ENCODE data around the gene SARNP.

SARNP gene

DNA sequence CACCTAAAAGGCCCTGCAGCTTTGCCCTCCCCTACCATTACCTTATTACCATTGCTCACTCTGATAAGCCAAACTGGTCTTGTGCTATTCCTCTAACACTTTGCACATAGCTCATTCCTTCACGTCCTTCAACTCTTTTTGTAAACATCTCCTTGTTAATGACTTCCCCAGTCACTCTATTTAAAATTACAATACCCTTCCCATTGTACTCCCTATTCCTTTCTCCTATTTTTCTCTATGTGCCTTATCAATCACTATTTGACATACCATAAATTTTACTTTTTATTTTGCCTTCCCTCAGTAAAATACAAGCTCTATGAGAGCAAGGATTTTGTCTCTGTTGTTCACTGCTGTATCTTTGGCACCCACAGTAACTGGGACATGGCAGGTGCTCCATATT, 5.4 kb downstream of the SARNP start:
- TF ChIP-seq, protein P1, sequence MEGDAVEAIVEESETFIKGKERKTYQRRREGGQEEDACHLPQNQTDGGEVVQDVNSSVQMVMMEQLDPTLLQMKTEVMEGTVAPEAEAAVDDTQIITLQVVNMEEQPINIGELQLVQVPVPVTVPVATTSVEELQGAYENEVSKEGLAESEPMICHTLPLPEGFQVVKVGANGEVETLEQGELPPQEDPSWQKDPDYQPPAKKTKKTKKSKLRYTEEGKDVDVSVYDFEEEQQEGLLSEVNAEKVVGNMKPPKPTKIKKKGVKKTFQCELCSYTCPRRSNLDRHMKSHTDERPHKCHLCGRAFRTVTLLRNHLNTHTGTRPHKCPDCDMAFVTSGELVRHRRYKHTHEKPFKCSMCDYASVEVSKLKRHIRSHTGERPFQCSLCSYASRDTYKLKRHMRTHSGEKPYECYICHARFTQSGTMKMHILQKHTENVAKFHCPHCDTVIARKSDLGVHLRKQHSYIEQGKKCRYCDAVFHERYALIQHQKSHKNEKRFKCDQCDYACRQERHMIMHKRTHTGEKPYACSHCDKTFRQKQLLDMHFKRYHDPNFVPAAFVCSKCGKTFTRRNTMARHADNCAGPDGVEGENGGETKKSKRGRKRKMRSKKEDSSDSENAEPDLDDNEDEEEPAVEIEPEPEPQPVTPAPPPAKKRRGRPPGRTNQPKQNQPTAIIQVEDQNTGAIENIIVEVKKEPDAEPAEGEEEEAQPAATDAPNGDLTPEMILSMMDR (IDR thresholded peaks at IDR 0.05; ENCODE audit: low read depth, low read length, missing control alignments), result no peak
- H3K4me3 ChIP-seq (ENCODE audit: low read depth, low read length), result no peak overlapping the region
- in situ Hi-C loops (cut with HindIII; ENCODE audit: low sequenced_read_pairs), result no loop called here
- DNase-seq (ENCODE audit: low read depth), result no peak

DNA sequence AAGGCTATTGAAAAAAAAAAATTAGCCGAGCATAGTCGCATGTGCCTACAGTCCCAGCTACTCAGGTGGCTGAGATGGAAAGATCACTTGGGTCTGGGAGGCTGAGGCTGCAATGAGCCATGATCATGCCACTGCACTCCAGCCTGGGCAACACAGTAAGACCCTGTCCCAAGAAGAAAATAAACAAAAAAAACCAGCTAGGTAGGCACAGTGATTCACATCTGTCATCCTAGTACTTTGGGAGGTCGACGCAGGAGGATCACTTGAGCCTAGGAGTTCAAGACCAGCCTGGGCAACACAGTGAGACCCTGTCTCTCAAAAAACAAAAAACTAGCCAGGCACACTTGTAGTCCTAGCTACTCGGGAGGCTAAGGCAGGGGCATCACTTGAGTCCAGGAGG, 8.2 kb downstream of the SARNP start:
- in situ Hi-C loops (cut with HindIII; ENCODE audit: low sequenced_read_pairs), result no loop called here
- no peak for DNase-seq (ENCODE audit: low read depth)
- TF ChIP-seq, protein P1 (IDR thresholded peaks at IDR 0.05; ENCODE audit: low read depth, low read length, missing control alignments), result no peak
- H3K4me3 ChIP-seq (ENCODE audit: low read depth, low read length), result no peak overlapping the region

DNA sequence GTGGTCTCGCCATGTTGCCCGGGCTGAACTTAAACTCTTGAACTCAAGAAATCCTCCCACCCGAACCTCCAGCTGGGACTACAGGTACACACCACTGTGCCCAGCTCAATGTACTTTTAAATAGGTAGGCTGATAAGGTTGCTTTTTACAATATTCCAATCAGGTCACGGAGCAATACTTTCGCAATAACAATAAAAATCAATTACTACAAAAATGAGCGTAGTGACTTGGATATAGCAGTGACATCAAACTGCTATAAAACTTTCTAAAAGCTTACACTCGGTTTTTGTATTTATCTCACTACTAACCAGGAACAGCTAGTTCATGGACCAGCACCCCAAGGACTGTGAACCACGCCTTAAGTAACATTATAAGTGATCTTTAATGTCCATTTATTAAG, 10.5 kb downstream of the SARNP start:
- TF ChIP-seq, protein P1 (IDR thresholded peaks at IDR 0.05; ENCODE audit: low read depth, low read length, missing control alignments), result no peak
- in situ Hi-C loops (cut with HindIII; ENCODE audit: low sequenced_read_pairs), result no loop called here
- H3K4me3 ChIP-seq (ENCODE audit: low read depth, low read length), result no peak overlapping the region
- no peak for DNase-seq (ENCODE audit: low read depth)

GRCh38 chr12:55797550-55797949, 20.0 kb downstream of the SARNP start:
- H3K4me3 ChIP-seq (ENCODE audit: low read depth, low read length), result no peak overlapping the region
- in situ Hi-C loops (cut with HindIII; ENCODE audit: low sequenced_read_pairs), result no loop called here
- TF ChIP-seq, protein P1 (IDR thresholded peaks at IDR 0.05; ENCODE audit: low read depth, low read length, missing control alignments), result no peak
- DNase-seq (ENCODE audit: low read depth), result no peak

GRCh38 chr12:55797068-55797467, 20.5 kb downstream of the SARNP start:
- DNase-seq (ENCODE audit: low read depth), result peak; percentile 37
- in situ Hi-C loops (cut with HindIII; ENCODE audit: low sequenced_read_pairs), result no loop called here
- H3K4me3 ChIP-seq (ENCODE audit: low read depth, low read length), result no peak overlapping the region
- TF ChIP-seq, protein P1 (IDR thresholded peaks at IDR 0.05; ENCODE audit: low read depth, low read length, missing control alignments), result peak; percentile 65

GRCh38 chr12:55795950-55796349, 21.6 kb downstream of the SARNP start:
- TF ChIP-seq, protein P1 (IDR thresholded peaks at IDR 0.05; ENCODE audit: low read depth, low read length, missing control alignments), result no peak
- in situ Hi-C loops (cut with HindIII; ENCODE audit: low sequenced_read_pairs), result no loop called here
- no peak for DNase-seq (ENCODE audit: low read depth)
- H3K4me3 ChIP-seq (ENCODE audit: low read depth, low read length), result no peak overlapping the region

DNA sequence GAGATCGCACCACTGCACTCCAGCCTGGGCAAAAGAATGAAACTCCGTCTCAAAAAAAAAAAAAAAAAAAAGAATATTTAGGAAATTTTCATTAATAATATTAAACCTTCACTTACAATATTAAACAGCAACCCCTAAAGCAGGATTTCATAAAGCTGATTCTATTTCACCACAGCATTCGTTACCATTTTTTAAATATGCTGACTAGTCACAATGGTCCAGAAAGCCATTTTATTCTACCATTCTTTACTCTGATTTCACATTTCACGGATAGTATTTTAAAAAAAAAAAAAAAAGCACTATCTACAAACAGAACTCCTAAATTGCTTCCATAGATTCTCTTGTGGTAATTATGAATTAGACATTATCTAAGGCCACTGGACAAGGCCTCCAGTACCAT, 27.6 kb downstream of the SARNP start:
- TF ChIP-seq, protein P1 (IDR thresholded peaks at IDR 0.05; ENCODE audit: low read depth, low read length, missing control alignments), result no peak
- in situ Hi-C loops (cut with HindIII; ENCODE audit: low sequenced_read_pairs), result no loop called here
- DNase-seq (ENCODE audit: low read depth), result no peak
- no peak overlapping the region for H3K4me3 ChIP-seq (ENCODE audit: low read depth, low read length)
